ENCODE data around the gene RIT2.

RIT2 gene

DNA sequence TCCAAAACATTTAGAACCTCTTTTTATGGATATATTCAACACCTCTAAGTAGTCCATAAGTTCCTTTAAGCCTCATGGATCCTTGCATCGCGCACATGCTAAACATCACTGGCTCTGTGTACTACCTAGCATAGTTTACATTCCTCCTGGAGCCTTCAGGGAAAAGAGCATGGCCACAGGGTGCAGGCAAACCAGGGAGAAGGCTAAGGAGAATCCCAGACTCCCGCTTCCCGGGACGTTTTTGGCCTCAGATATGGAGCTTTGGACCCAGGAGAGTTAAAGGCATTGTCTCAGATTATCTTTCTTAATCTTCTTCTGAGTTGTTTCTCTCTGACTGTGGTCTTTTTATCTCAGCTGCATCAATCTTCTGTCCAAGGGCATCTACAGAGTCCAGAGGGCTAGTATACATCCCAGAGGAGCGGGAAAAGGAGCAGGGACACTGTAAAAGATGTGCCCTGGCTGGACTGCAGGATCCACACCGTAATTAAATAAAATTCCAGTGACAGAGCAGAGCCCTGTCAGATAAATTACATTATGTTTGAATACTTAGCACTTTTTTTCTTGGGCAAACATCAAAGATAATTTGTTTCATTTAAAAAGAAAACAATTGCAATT, 36.9 kb downstream of the RIT2 start:
- no peak overlapping the region for H3K4me2 ChIP-seq (ENCODE audit: low read length)
- no peaks in the 10 kb centered on the region for H3K79me2 ChIP-seq (ENCODE audit: low read length)
- H4K20me1 ChIP-seq (ENCODE audit: insufficient read depth, low read length) = no peaks in the 10 kb centered on the region
- H3K4me3 ChIP-seq (ENCODE audit: low read length) = no peak overlapping the region
- no peaks in the 10 kb centered on the region for H3K9me3 ChIP-seq (ENCODE audit: insufficient read depth, low read length)
- no peaks in the 10 kb centered on the region for H3K36me3 ChIP-seq (replicated peaks; ENCODE audit: low read depth, low read length)
- no peak overlapping the region for H3K9ac ChIP-seq (ENCODE audit: low read length)
- H3K4me1 ChIP-seq (ENCODE audit: low read length) = peaks cover 6% of the 10 kb centered on the region; the same call in 1 of the 2 replicates
- TF ChIP-seq, protein P1, sequence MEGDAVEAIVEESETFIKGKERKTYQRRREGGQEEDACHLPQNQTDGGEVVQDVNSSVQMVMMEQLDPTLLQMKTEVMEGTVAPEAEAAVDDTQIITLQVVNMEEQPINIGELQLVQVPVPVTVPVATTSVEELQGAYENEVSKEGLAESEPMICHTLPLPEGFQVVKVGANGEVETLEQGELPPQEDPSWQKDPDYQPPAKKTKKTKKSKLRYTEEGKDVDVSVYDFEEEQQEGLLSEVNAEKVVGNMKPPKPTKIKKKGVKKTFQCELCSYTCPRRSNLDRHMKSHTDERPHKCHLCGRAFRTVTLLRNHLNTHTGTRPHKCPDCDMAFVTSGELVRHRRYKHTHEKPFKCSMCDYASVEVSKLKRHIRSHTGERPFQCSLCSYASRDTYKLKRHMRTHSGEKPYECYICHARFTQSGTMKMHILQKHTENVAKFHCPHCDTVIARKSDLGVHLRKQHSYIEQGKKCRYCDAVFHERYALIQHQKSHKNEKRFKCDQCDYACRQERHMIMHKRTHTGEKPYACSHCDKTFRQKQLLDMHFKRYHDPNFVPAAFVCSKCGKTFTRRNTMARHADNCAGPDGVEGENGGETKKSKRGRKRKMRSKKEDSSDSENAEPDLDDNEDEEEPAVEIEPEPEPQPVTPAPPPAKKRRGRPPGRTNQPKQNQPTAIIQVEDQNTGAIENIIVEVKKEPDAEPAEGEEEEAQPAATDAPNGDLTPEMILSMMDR (IDR thresholded peaks at IDR 0.05; ENCODE audit: low read depth, low read length) = no peak
- no peak for TF ChIP-seq EZH2phosphoT487 (IDR thresholded peaks at IDR 0.05; ENCODE audit: low read depth)
- H3K27me3 ChIP-seq (ENCODE audit: low read depth, low read length) = no peaks in the 10 kb centered on the region
- no peak overlapping the region for H3K27ac ChIP-seq (ENCODE audit: low read length)
- no peak overlapping the region for H2AFZ ChIP-seq (ENCODE audit: low read depth, low read length)

DNA sequence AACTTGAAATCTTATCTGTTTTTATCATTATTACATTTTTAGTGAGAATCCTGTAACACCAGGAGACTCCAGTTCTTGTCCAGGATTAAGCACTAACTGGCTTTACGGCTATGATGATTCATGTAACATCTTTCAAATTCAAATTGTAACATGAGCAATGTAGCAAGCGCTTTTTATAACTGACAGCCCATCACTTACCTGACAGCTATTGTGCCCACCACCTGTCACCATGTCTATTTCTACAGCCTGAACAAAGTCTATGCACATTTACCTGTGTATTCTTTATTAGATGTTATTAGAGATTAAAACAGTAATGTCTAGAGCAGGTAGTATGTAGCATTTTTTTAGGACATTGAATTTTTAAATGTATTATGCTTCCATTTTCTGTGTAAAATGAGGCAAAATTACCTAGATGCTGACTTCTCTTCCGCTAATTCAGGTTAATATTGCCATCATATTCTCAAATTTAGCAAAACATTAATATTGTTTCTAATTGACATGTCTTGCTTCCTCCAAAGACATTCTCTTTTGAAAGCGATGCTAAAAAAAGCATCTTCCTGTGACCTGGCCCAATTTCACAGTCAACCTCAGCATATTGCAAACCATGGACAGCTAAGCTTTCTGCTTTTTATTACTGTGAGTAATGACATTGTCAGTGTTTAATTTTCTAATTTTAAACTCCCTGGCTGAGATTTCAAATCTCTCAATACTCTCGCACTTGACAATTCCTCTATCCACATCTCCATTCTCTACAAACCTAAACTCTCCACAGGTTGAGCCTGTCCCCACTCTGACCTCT, 37.8 kb downstream of the RIT2 start:
- H2AFZ ChIP-seq (ENCODE audit: low read depth, low read length) = no peak overlapping the region
- no peaks in the 10 kb centered on the region for H3K79me2 ChIP-seq (ENCODE audit: low read length)
- H4K20me1 ChIP-seq (ENCODE audit: insufficient read depth, low read length) = no peaks in the 10 kb centered on the region
- no peak overlapping the region for H3K4me2 ChIP-seq (ENCODE audit: low read length)
- H3K36me3 ChIP-seq (replicated peaks; ENCODE audit: low read depth, low read length) = no peaks in the 10 kb centered on the region
- no peaks in the 10 kb centered on the region for H3K27me3 ChIP-seq (ENCODE audit: low read depth, low read length)
- H3K27ac ChIP-seq (ENCODE audit: low read length) = no peak overlapping the region
- no peak overlapping the region for H3K4me3 ChIP-seq (ENCODE audit: low read length)
- H3K9ac ChIP-seq (ENCODE audit: low read length) = no peak overlapping the region
- peaks cover 6% of the 10 kb centered on the region; the same call in 1 of the 2 replicates for H3K4me1 ChIP-seq (ENCODE audit: low read length)
- no peak for TF ChIP-seq EZH2phosphoT487 (IDR thresholded peaks at IDR 0.05; ENCODE audit: low read depth)
- TF ChIP-seq, protein P1 (IDR thresholded peaks at IDR 0.05; ENCODE audit: low read depth, low read length) = no peak
- H3K9me3 ChIP-seq (ENCODE audit: insufficient read depth, low read length) = no peaks in the 10 kb centered on the region

DNA sequence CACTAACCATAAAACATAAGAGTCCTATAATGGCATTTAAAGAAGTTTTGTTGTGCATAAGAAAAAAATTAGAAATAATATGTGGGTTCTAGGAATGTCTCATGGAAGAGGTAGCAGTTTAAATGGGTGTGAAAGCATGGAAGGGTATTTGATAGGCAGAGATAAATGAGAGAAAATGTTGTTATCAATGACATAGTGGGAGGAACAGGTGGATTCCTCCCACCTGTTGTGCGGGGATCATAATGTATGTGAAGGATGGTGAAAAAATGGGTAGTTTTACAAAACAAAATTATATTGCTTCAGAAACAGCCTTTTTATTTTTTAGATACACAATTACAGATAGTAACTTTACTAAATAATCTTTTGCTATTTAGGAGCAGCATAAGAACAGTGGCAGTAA, 41.7 kb downstream of the RIT2 start:
- Histone ChIP-seq H3K4me3 (ENCODE audit: low read length) (no peak overlapping the region), H3K9me3 (ENCODE audit: insufficient read depth, low read length) (no peaks in the 10 kb centered on the region), H3K4me2 (ENCODE audit: low read length) (no peak overlapping the region), H2AFZ (ENCODE audit: low read depth, low read length) (no peak overlapping the region), H3K36me3 (replicated peaks; ENCODE audit: low read depth, low read length) (no peaks in the 10 kb centered on the region), H3K79me2 (ENCODE audit: low read length) (no peaks in the 10 kb centered on the region), H3K27ac (ENCODE audit: low read length) (no peak overlapping the region), H3K9ac (ENCODE audit: low read length) (no peak overlapping the region), H4K20me1 (ENCODE audit: insufficient read depth, low read length) (no peaks in the 10 kb centered on the region), H3K4me1 (ENCODE audit: low read length) (no peaks in the 10 kb centered on the region), H3K27me3 (ENCODE audit: low read depth, low read length) (no peaks in the 10 kb centered on the region)
- TF ChIP-seq, protein P1 (IDR thresholded peaks at IDR 0.05; ENCODE audit: low read depth, low read length) = no peak
- TF ChIP-seq EZH2phosphoT487 (IDR thresholded peaks at IDR 0.05; ENCODE audit: low read depth) = no peak

DNA sequence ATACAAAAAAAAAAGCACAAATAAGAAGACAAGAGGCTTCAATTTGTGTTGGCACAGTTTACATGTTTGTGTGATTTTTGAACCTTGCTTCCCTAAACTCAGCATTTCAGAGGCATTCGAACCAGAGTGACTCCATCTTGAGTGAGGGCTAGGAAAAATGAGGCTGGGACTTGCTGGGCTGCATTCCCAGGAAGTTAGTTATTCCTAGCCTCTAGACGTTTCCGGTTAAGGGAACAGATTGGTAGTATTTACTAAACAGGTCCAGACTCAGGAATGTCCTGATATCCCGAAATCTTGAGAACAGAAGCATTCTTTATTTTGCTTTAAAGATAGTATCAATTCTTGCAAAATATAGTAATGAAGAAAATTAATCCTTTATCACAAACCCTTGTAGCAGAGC, 46.7 kb downstream of the RIT2 start:
- no peak overlapping the region for H3K9ac ChIP-seq (ENCODE audit: low read length)
- H3K36me3 ChIP-seq (replicated peaks; ENCODE audit: low read depth, low read length) = no peaks in the 10 kb centered on the region
- no peaks in the 10 kb centered on the region for H3K79me2 ChIP-seq (ENCODE audit: low read length)
- no peaks in the 10 kb centered on the region for H3K4me1 ChIP-seq (ENCODE audit: low read length)
- no peaks in the 10 kb centered on the region for H3K27me3 ChIP-seq (ENCODE audit: low read depth, low read length)
- H3K9me3 ChIP-seq (ENCODE audit: insufficient read depth, low read length) = no peaks in the 10 kb centered on the region
- no peak for TF ChIP-seq EZH2phosphoT487 (IDR thresholded peaks at IDR 0.05; ENCODE audit: low read depth)
- TF ChIP-seq, protein P1 (IDR thresholded peaks at IDR 0.05; ENCODE audit: low read depth, low read length) = no peak
- H3K4me2 ChIP-seq (ENCODE audit: low read length) = no peak overlapping the region
- no peak overlapping the region for H2AFZ ChIP-seq (ENCODE audit: low read depth, low read length)
- H4K20me1 ChIP-seq (ENCODE audit: insufficient read depth, low read length) = no peaks in the 10 kb centered on the region
- H3K4me3 ChIP-seq (ENCODE audit: low read length) = no peak overlapping the region
- no peak overlapping the region for H3K27ac ChIP-seq (ENCODE audit: low read length)

All from OCI-LY3 (cell line).